Ovary (tissue), 9 donors: Measurements from ENCODE around the gene ADK. TPM values are rescaled to one million over a fixed set of nuclear protein-coding genes. Genes with fewer than 3 reads are reported as not detected.

Experiments
- DNase-seq, 5 donors: peaks; one replicate each; pipeline ENCODE4 v3.0.0-alpha.2; 2019 to 2020
- H3K27ac ChIP-seq, 2 donors: fragments of 200-600 bp; one replicate each; pipeline versions ENCODE4 v1.5.1 to v1.8.0; 2019 to 2022
- H3K27me3 ChIP-seq: fragments of 200-600 bp; one replicate; pipeline ENCODE4 v1.8.0; 2022
- H3K36me3 ChIP-seq: fragments of 200-600 bp; sonication (generic); one replicate; pipeline ENCODE4 v1.5.1; 2019
- H3K4me1 ChIP-seq: one replicate; pipeline ENCODE4 v1.8.1; 2013; ENCODE audit warnings: mild to moderate bottlenecking, moderate library complexity; ENCODE audit not compliant: insufficient read depth
- H3K4me3 ChIP-seq: fragments of 200-600 bp; sonication (generic); one replicate; pipeline ENCODE4 v1.5.1; 2017
- H3K9me3 ChIP-seq, 2 donors: fragments of 200-600 bp in 1 of 2; sonication (generic) in 1 of 2; one replicate each; pipeline versions ENCODE4 v1.5.1 to v1.8.1; 2013 to 2019; ENCODE audit warnings: mild to moderate bottlenecking in 1 of 2, moderate library complexity in 1 of 2
- EP300 ChIP-seq: sonication (generic); formaldehyde crosslinking; IDR thresholded peaks from one replicate; pipeline ENCODE4 v1.6.1; 2017; ENCODE audit warnings: antibody characterized with exemption
- POLR2A ChIP-seq: fragments of 450-650 bp; IDR thresholded peaks from one replicate; pipeline ENCODE4 v1.6.1; 2017; ENCODE audit warnings: antibody characterized with exemption, mild to moderate bottlenecking, moderate library complexity
- WGBS, 3 donors: extraction: QIAGEN DNeasy Blood & Tissue Kit in 1 of 3; methylation state at CpG; one replicate each; pipeline versions ENCODE4 v1.1.5 to v1.1.7; 2013 to 2017; 5-methylcytosine and 5-hydroxymethylcytosine counted together
- intact Hi-C, 4 donors: fragments of 100-400 bp; cut with DNase I; formaldehyde crosslinking; loops; one replicate each; pipeline versions ENCODE4 v1.11.0 to v1.15.1; 2022 to 2023
- polyA plus RNA-seq, 2 donors: library from polyadenylated mRNA; stranded (reverse); fragments of 200-250 nt in 1 of 2; fragments of 350-450 nt in 1 of 2; fragmentation: Illumina TruSeq in 1 of 2; extraction: RNeasy Lipid Tissue Mini Kit (QIAGEN cat#74804) in 1 of 2; gene quantifications; one replicate each; pipeline ENCODE4 v1.2.3, GENCODE V29; 2013 to 2014
- total RNA-seq, 7 donors: library from RNA; depleted of rRNA in 2 of 7; stranded (reverse); fragments of >200 nt in 2 of 7; fragmentation: NEBNext Ultra II Directional in 3 of 7; extraction: Animal tissue kit (Norgen Biotek cat#: 25700) in 3 of 7; gene quantifications; one replicate each; pipeline versions ENCODE4 v1.1.0 to v1.2.4, GENCODE V29; 2016 to 2023
- TF ChIP-seq, protein P1 (sequence below), 3 donors: fragments of 450-650 bp in 2 of 3; fragments of 200-600 bp in 1 of 3; IDR thresholded peaks; one replicate each; pipeline versions ENCODE4 v1.5.1 to v1.8.0; 2016 to 2022; ENCODE audit warnings: antibody characterized with exemption in 3 of 3, mild to moderate bottlenecking in 1 of 3
- donor health status: DM: no; HTN: no; CAD: no; lungs with moderate emphysema.
- donor health status: DM: no; HTN: no; CAD: no.
- donor health status: Bipolar disorder and iron deficiency.
- donor health status: DM: yes; HTN: yes; CAD: no.
- donor health status: DM: no; HTN: no; CAD: no.
- donor health status: DM: yes; HTN: yes; CAD: no.

ADK gene
- total and polyA plus RNA-seq, 9 donors, result 9.4 to 20.4 (median 12.2) TPM

- Histone ChIP-seq H3K4me3 (no peak overlapping the region), H3K9me3 (no peaks in the 10 kb centered on the region), H3K36me3 (no peaks in the 10 kb centered on the region), H3K27ac (no peak overlapping the region), H3K27me3 (no peaks in the 10 kb centered on the region), H3K4me1 (no peaks in the 10 kb centered on the region)
- WGBS, 3 donors, result 97 to 100% (median 98%) methylated on average over 3 of the region's 3 CpGs
- TF ChIP-seq POLR2A (no peak), EP300 (no peak)
- TF ChIP-seq, protein P1, sequence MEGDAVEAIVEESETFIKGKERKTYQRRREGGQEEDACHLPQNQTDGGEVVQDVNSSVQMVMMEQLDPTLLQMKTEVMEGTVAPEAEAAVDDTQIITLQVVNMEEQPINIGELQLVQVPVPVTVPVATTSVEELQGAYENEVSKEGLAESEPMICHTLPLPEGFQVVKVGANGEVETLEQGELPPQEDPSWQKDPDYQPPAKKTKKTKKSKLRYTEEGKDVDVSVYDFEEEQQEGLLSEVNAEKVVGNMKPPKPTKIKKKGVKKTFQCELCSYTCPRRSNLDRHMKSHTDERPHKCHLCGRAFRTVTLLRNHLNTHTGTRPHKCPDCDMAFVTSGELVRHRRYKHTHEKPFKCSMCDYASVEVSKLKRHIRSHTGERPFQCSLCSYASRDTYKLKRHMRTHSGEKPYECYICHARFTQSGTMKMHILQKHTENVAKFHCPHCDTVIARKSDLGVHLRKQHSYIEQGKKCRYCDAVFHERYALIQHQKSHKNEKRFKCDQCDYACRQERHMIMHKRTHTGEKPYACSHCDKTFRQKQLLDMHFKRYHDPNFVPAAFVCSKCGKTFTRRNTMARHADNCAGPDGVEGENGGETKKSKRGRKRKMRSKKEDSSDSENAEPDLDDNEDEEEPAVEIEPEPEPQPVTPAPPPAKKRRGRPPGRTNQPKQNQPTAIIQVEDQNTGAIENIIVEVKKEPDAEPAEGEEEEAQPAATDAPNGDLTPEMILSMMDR (IDR thresholded peaks at IDR 0.05), result no peak
- intact Hi-C loops, result no loop called here
- DNase-seq, result no peak
These were observed 555.9 kb downstream of the ADK start for GRCh38 chr10:74706966-74707365.

- no peaks in the 10 kb centered on the region for H3K4me1 ChIP-seq
- no peak overlapping the region for H3K27ac ChIP-seq
- TF ChIP-seq EP300 (no peak), POLR2A (no peak)
- TF ChIP-seq, protein P1 (IDR thresholded peaks at IDR 0.05), result no peak
- WGBS, 3 donors, result 94 to 96% (median 95%) methylated on average over 2 of the region's 2 CpGs
- H3K9me3 ChIP-seq, result no peaks in the 10 kb centered on the region
- no peak for DNase-seq
- no peak overlapping the region for H3K4me3 ChIP-seq
- H3K27me3 ChIP-seq, result no peaks in the 10 kb centered on the region
- no peaks in the 10 kb centered on the region for H3K36me3 ChIP-seq
- intact Hi-C loops, result no loop called here
These were observed 557.2 kb downstream of the ADK start for GRCh38 chr10:74708246-74708645.

DNA sequence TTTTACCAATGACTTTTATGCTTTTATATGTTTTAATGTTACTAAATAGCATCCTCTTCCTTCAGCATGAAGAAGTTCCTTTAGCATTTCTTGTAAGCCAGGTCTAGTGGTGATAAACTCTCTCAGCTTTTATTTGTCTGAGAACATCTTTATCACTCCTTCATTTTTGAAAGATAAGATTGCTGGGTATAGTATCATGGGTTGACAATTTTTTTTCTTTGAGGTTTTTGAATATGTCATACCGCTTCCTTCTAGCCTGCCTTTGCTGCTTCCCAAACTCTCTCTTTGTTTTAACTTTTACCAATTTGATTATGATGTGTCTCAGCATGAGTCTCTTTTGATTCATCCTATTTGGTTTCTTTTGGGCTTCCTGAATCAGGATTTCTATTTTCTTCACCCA lies 567.2 kb downstream of the ADK start:
- DNase-seq, result no peak
- Histone ChIP-seq H3K27me3 (no peaks in the 10 kb centered on the region), H3K36me3 (no peaks in the 10 kb centered on the region), H3K9me3 (no peaks in the 10 kb centered on the region), H3K4me3 (no peak overlapping the region), H3K4me1 (no peaks in the 10 kb centered on the region), H3K27ac (no peak overlapping the region)
- intact Hi-C loops, result no loop called here
- WGBS, 3 donors, result 96 to 98% (median 98%) methylated on average over 1 of the region's 1 CpG
- TF ChIP-seq POLR2A, result no peak
- no peak for TF ChIP-seq EP300
- TF ChIP-seq, protein P1 (IDR thresholded peaks at IDR 0.05), result no peak

DNA sequence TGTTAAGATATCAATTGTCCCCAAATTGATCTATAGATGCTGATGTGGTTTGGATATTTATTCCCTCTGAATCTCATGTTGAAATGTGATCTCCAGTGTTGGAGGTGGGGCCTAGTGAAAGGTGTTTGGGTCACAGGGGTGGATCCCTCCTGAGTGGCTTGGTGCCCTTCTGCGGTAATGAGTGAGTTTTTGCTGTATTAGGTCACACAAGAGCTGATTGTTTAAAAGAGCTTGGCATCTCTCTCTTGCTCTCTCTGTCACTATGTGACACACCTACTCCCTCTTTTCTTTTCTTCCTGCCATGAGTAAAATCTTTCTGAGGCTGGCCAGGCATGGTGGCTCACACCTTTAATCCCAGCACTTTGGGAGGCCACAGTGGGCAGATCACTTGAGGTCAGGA lies 577.2 kb downstream of the ADK start:
- Histone ChIP-seq H3K9me3 (no peaks in the 10 kb centered on the region), H3K36me3 (no peaks in the 10 kb centered on the region), H3K27me3 (no peaks in the 10 kb centered on the region), H3K4me3 (no peak overlapping the region), H3K4me1 (no peaks in the 10 kb centered on the region), H3K27ac (no peak overlapping the region)
- no peak for TF ChIP-seq EP300
- WGBS, 3 donors, result 86 to 100% (median 96%) methylated on average over 1 of the region's 1 CpG
- DNase-seq, result no peak
- intact Hi-C loops, result no loop called here

DNA sequence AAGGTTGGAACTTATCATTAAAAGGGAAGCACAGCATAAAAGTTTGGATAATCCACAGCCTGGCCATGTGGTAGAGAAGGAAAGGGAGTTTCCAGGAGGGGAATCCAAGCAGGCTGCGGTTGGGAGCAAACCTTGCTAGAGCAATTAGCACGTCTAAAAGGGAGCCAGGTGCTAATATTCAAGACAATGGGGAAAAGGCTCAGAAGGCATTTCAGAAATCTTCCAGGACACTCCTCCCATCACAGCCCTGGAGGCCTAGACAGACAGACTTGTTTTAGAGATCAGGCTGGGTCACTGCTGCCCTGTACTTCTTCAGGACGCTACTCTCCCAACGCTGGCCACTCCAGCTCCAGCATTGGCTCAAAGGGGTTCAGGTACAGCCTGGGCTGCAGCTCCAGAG lies 579.2 kb downstream of the ADK start:
- intact Hi-C loops, result loop anchor here in 1 of 4 donors (10.0 kb wide), 1 partner anchor 515 kb away; no protein-coding TSS in a partner anchor
- H3K4me1 ChIP-seq, result no peaks in the 10 kb centered on the region
- TF ChIP-seq EP300, result no peak
- no peak for TF ChIP-seq POLR2A
- TF ChIP-seq, protein P1 (IDR thresholded peaks at IDR 0.05), result no peak

More for the DNA sequence above, 579.2 kb downstream of the ADK start:
- no peaks in the 10 kb centered on the region for H3K27me3 ChIP-seq
- DNase-seq, result no peak
- H3K36me3 ChIP-seq, result no peaks in the 10 kb centered on the region
- H3K27ac ChIP-seq, result no peak overlapping the region
- no peak overlapping the region for H3K4me3 ChIP-seq
- 52 to 59% (median 58%) methylated on average over 4 of the region's 4 CpGs for WGBS, 3 donors
- no peaks in the 10 kb centered on the region for H3K9me3 ChIP-seq
